HG03159 (cell line): ENCODE measurements around the gene PLCB1.

Source experiments
- ATAC-seq: cut with Tn5 transposase; IDR thresholded peaks from one replicate; pipeline ENCODE4 v1.9.1; 2021; ENCODE audit warnings: mild to moderate bottlenecking, moderate library complexity; ENCODE audit not compliant: unreplicated experiment

PLCB1 gene

DNA sequence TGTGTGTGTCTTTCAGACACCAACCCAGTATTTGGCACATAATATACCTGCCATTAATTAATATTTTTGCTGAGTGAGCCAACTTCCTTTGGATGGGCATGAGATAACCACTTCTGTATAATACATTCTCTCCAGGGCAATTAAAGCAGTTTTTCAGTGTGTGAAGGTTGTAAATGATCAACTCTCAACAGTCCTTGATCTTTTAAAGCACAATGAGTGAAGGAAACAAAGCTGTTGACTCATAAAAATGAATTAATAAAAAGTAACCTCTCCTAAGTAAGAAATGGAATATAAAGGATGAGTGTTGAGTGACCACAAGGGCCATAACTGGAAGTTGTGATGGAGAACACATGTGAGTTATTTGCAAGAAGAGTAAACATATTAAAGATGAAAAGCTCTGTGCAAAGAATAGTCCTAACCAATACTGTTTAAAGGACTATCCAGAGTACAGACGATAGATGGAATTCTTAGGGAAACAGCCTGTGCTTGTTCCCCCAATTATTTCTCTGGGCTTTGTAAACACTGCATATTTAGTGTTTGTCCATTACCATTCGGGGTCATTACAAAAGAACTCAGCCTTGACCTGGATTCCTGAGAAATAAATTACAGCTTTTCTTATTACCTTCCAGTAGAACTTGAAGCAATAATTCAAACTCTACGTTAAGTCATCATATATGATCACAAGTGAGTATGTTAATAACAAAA lies 446.2 kb downstream of the PLCB1 start:
- ATAC-seq: no peak

DNA sequence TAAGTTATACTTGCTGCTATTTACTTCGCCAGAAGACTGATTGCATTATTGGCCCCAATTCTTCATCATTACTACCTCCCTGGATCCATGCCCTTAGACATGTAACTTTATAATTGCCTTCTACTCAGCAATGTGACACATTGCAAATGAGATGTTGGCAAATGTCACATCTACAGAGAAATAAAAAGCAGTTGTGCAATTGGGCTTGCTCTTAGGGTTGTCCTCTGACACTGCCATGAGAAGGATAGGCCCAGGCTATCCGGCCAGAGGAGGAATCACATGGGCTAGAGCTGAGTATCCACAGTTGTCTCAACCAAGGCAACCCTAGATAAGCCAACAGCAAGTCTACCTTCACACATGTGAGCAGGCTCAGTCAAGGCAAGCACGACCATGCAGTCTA lies 447.0 kb downstream of the PLCB1 start:
- no peak for ATAC-seq

DNA sequence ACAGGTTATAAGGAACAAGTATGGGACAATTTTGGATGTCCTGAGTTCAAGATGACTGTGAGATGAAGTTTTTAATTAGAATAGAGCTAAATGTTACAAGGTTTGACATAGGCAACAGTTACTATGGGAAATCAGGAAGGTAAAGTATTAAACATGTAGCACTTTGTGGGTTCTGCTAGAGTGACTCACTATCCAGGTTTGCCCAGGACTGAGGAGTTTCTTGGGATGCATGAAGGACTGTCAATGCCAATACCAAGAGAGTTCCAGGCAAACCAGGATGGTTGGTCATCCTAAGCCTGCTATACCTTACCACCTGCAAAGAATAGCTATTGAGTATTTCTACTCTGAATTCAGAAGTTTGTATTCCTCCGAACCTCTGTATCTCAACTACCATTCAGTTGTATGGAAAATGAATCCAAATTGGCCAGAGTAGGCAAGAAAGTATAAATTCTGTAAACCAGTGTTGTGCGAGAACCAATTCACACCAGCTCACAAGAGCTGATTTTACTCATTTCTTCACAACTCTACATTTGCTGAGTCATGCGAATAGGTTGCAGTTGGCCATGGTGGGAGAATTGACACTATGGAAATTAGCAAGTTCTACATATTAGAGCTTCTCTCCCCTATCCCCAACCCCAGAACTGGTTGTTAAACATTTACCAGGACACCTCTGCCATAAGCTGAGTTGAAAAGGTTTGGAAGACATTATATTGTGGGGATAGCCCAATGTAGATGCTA lies 449.5 kb downstream of the PLCB1 start:
- no peak for ATAC-seq

- ATAC-seq: no peak
Observed at GRCh38 chr20:8583012-8583565, 451.0 kb downstream of the PLCB1 start.

DNA sequence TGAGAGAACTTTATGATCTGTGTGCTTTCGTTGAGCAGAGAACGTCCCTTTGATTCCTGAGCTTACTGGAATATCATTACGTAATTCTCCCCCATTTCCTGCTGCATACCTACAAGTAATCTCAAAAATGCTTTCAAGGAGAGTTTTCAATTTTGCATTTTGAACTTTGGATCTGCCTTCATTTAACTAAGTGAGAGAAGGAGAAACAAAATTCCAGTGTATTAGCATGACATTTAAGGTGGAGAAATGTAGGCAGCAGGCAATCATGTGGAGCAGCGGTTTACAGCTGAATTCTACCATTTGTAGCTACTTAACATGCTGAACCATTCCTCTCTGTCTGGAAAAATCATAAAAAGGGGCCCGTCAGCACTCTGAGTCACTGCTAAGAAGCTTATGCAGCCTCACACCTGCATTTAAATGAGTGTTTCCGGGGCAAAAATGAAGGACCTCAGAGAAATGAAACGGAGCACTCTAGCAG lies 451.5 kb downstream of the PLCB1 start:
- no peak for ATAC-seq

GRCh38 chr20:8587251-8587650 lies 455.2 kb downstream of the PLCB1 start:
- ATAC-seq: no peak

- ATAC-seq: no peak
Observed at GRCh38 chr20:8587810-8588209, 455.7 kb downstream of the PLCB1 start.

- no peak for ATAC-seq
Observed at GRCh38 chr20:8589956-8590355, 457.9 kb downstream of the PLCB1 start.

DNA sequence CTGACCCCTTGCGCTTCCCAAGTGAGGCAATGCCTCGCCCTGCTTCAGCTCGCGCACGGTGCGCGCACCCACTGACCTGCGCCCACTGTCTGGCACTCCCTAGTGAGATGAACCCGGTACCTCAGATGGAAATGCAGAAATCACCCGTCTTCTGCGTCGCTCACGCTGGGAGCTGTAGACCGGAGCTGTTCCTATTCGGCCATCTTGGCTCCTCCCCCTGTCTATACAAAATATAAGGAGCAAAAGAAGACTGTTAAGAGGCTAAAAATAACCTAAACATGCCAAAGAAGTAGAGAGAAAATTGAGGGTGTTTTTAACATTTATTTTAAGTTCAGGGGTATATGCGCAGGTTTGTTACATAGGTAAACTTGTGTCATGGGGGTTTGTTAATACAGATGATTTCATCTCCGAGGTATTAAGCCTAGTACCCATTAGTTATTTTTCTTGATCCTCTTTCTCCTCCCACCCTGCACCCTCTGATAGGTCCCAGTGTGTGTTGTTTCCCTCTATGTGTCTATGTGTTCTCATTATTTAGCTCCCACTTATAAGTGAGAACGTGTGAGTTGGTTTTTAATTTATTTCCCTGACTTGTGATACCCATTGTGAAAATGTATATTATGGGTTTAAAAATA lies 469.0 kb downstream of the PLCB1 start:
- peak; percentile 2 for ATAC-seq

DNA sequence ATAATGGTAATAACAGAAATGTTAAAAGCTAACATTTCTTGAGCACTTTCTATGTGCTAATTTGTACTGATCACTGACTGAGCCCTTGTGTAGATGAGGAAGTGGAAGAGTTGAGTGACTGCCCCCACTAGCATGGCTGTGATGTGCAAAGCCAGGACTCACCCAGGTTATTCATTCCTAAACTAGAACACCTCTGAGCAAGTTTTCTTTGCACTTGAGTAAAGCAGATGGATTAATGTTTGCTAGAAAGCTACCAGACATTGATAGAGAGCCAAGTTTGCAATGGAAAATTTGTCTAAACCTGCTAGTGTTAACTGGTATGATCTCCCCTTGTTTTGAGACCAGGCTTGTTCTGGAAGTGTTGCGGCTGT lies 469.5 kb downstream of the PLCB1 start:
- peak; percentile 96 for ATAC-seq

GRCh38 chr20:8602389-8603116 lies 470.5 kb downstream of the PLCB1 start:
- peak; percentile 73 for ATAC-seq

DNA sequence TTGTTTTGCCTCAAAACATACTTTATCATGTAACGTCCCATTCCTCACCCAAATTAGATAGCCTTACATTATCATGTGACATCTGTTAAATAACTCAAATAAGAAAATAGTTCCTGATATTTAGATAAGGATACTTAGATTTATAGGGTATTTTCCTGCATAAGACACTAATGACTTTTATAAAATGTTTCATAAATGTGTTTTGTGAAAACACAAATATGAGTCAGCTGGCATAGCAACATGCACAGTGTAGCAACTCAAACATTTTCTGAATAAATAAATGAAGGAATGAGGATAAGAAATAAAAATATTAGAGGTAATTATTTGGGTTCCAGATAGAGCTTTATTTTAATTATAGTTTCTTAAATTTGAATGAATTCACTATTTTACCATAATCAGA lies 476.4 kb downstream of the PLCB1 start:
- no peak for ATAC-seq

GRCh38 chr20:8616792-8617191 lies 484.7 kb downstream of the PLCB1 start:
- ATAC-seq: no peak

DNA sequence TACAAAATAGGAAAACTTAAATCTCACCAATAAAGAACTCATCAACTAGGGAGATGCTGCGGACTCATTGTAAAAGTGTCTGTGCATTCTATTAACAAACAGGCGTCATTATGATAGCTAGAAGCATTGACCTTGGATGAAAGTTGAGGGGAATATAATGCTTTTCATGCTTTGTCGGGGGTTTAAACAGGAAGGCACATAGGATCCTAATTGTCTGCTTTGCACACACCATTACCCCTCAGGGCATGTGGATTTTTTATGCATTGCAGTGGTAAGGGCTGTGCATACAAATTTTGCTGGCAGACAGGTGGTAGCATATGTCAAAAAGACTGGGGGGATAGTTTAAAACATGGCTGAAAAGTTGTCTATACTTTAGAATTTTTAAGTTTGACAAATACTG lies 488.9 kb downstream of the PLCB1 start:
- ATAC-seq: no peak

GRCh38 chr20:8624046-8624445 lies 492.0 kb downstream of the PLCB1 start:
- ATAC-seq: no peak

DNA sequence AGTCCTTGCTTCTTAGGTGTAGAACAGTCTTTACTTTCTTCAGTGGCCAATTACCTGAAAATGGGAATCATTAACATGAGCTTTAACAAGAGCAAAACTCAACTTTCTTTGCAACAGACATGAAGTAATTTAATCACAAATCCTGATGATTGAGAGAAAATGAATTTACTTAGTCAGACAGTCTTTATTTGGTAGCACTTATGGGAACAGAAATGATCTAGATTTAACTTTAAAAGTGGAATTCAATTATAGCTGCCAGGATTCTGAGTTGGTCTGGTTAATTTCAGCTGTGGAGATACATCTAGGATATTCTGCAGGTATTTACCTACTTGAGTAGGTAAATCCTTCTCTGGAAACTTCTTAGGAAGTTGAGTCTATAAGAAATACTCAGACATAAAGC lies 492.6 kb downstream of the PLCB1 start:
- no peak for ATAC-seq

GRCh38 chr20:8627340-8628004 lies 495.4 kb downstream of the PLCB1 start:
- no peak for ATAC-seq

GRCh38 chr20:8631271-8631670 lies 499.2 kb downstream of the PLCB1 start:
- no peak for ATAC-seq

DNA sequence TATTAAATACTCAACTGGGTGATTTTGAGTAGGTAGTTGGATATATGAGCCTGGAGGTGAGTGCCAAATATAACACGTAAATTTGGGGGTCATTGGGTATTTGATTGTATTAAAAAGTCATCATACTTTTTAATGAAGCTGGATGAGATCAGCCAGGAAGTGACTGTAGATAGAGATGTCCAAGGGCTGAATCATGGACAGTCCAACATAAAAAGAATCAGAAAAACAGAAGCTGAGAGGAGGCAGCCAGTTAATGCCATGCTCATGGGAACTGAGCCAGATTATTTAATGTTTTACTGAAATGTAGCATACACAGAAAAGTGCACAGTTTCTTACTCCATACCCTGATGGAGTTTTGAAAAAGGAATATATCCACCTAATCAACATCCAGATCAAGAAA lies 501.3 kb downstream of the PLCB1 start:
- ATAC-seq: no peak

- ATAC-seq: no peak
Observed at GRCh38 chr20:8635048-8635572, 503.0 kb downstream of the PLCB1 start.
